Measurements from ENCODE around the gene SMPDL3A. TPM values are rescaled to one million over a fixed set of nuclear protein-coding genes. Genes with fewer than 3 reads are reported as not detected.
"Not testable (repeated sequence)": the region's sequence is repeated elsewhere in the genome, so short reads cannot be mapped to it uniquely, and the experiment has no call there.

The SMPDL3A gene
- total RNA-seq, 1 experiment from 2014 or later, result 2.4 TPM

GRCh38 chr6:122744247-122744646 lies 44.8 kb upstream of the SMPDL3A start:
- H3K4me2 ChIP-seq; H3K4me3 ChIP-seq; BruUV-seq (replicated peaks); H3K36me3 ChIP-seq (ENCODE audit: low read depth); H3K9me3 ChIP-seq (ENCODE audit: insufficient read depth, low read depth); H2AFZ ChIP-seq; H3K9me2 ChIP-seq (ENCODE audit: insufficient read depth); CTCF ChIA-PET; H4K20me1 ChIP-seq (ENCODE audit: insufficient read depth); H3F3A ChIP-seq (ENCODE audit: insufficient read depth, low read depth); H3K27ac ChIP-seq; intact Hi-C loops (cut with micrococcal nuclease; ENCODE audit: unreplicated experiment); H3K4me1 ChIP-seq (replicated peaks; ENCODE audit: insufficient read depth); H3K79me2 ChIP-seq (ENCODE audit: low read depth); H3K27me3 ChIP-seq (ENCODE audit: insufficient read depth, low read depth); POLR2A ChIA-PET (ENCODE audit: unreplicated experiment): not testable (repeated sequence)
- DNase-seq, result peak in 1 of 2 experiments; percentile 29
- peak; percentile 58 for TF ChIP-seq CTCF (conservative IDR thresholded peaks at IDR 0.05)

- BruUV-seq (replicated peaks); H2AFZ ChIP-seq; H3K4me1 ChIP-seq (replicated peaks; ENCODE audit: insufficient read depth); H3K9me2 ChIP-seq (ENCODE audit: insufficient read depth); H3K4me3 ChIP-seq; H4K20me1 ChIP-seq (ENCODE audit: insufficient read depth); H3K9me3 ChIP-seq (ENCODE audit: insufficient read depth, low read depth); H3K36me3 ChIP-seq (ENCODE audit: low read depth); POLR2A ChIA-PET (ENCODE audit: unreplicated experiment); intact Hi-C loops (cut with micrococcal nuclease; ENCODE audit: unreplicated experiment); H3K27ac ChIP-seq; H3K27me3 ChIP-seq (ENCODE audit: insufficient read depth, low read depth); DNase-seq; H3K4me2 ChIP-seq; H3K79me2 ChIP-seq (ENCODE audit: low read depth); CTCF ChIA-PET; H3F3A ChIP-seq (ENCODE audit: insufficient read depth, low read depth): not testable (repeated sequence)
Observed at GRCh38 chr6:122744856-122745255, 44.2 kb upstream of the SMPDL3A start.

- ChIA-PET POLR2A (ENCODE audit: unreplicated experiment) (no interaction called here), CTCF (no interaction called here)
- no peak overlapping the region for H2AFZ ChIP-seq
- H3K27ac ChIP-seq, result no peak overlapping the region
- H3K4me3 ChIP-seq, result no peak overlapping the region
- BruUV-seq (replicated peaks), result no TSS peak
- no peak overlapping the region for H3K4me2 ChIP-seq
- H3K36me3 ChIP-seq (ENCODE audit: low read depth), result no peaks in the 10 kb centered on the region
- no peaks in the 10 kb centered on the region for H3K9me2 ChIP-seq (ENCODE audit: insufficient read depth)
- H3K27me3 ChIP-seq (ENCODE audit: insufficient read depth, low read depth), result no peaks in the 10 kb centered on the region
- intact Hi-C loops (cut with micrococcal nuclease; ENCODE audit: unreplicated experiment), result no loop called here
- H3K79me2 ChIP-seq (ENCODE audit: low read depth), result no peaks in the 10 kb centered on the region
- no peaks in the 10 kb centered on the region for H4K20me1 ChIP-seq (ENCODE audit: insufficient read depth)
- H3K4me1 ChIP-seq (replicated peaks; ENCODE audit: insufficient read depth), result no peaks in the 10 kb centered on the region
- no peaks in the 10 kb centered on the region for H3F3A ChIP-seq (ENCODE audit: insufficient read depth, low read depth)
- no peaks in the 10 kb centered on the region for H3K9me3 ChIP-seq (ENCODE audit: insufficient read depth, low read depth)
- TF ChIP-seq CTCF (conservative IDR thresholded peaks at IDR 0.05) (no peak), EZH2 (IDR thresholded peaks at IDR 0.05; ENCODE audit: low read depth) (no peak)
- no peak for DNase-seq
Observed at GRCh38 chr6:122746688-122747087, 42.4 kb upstream of the SMPDL3A start.

- DNase-seq, result no peak
- ChIA-PET POLR2A (ENCODE audit: unreplicated experiment) (no interaction called here), CTCF (no interaction called here)
- Histone ChIP-seq H2AFZ (no peak overlapping the region), H3K79me2 (ENCODE audit: low read depth) (no peaks in the 10 kb centered on the region), H3K9me3 (ENCODE audit: insufficient read depth, low read depth) (no peaks in the 10 kb centered on the region), H4K20me1 (ENCODE audit: insufficient read depth) (no peaks in the 10 kb centered on the region), H3K36me3 (ENCODE audit: low read depth) (no peaks in the 10 kb centered on the region), H3K27me3 (ENCODE audit: insufficient read depth, low read depth) (no peaks in the 10 kb centered on the region), H3K4me2 (no peak overlapping the region), H3F3A (ENCODE audit: insufficient read depth, low read depth) (no peaks in the 10 kb centered on the region), H3K4me1 (replicated peaks; ENCODE audit: insufficient read depth) (no peaks in the 10 kb centered on the region), H3K9me2 (ENCODE audit: insufficient read depth) (no peaks in the 10 kb centered on the region), H3K27ac (no peak overlapping the region), H3K4me3 (no peak overlapping the region)
- intact Hi-C loops (cut with micrococcal nuclease; ENCODE audit: unreplicated experiment), result no loop called here
- TF ChIP-seq CTCF (conservative IDR thresholded peaks at IDR 0.05) (no peak), EZH2 (IDR thresholded peaks at IDR 0.05; ENCODE audit: low read depth) (no peak)
- BruUV-seq (replicated peaks), result no TSS peak
Observed at GRCh38 chr6:122747573-122747972, 41.5 kb upstream of the SMPDL3A start.

- H3K9me2 ChIP-seq (ENCODE audit: insufficient read depth); H2AFZ ChIP-seq; DNase-seq; H3F3A ChIP-seq (ENCODE audit: insufficient read depth, low read depth); BruUV-seq (replicated peaks); H4K20me1 ChIP-seq (ENCODE audit: insufficient read depth); H3K27me3 ChIP-seq (ENCODE audit: insufficient read depth, low read depth); intact Hi-C loops (cut with micrococcal nuclease; ENCODE audit: unreplicated experiment); H3K4me3 ChIP-seq; CTCF ChIA-PET; POLR2A ChIA-PET (ENCODE audit: unreplicated experiment); H3K27ac ChIP-seq; H3K79me2 ChIP-seq (ENCODE audit: low read depth); H3K36me3 ChIP-seq (ENCODE audit: low read depth); H3K4me1 ChIP-seq (replicated peaks; ENCODE audit: insufficient read depth); H3K9me3 ChIP-seq (ENCODE audit: insufficient read depth, low read depth); H3K4me2 ChIP-seq: not testable (repeated sequence)
Observed at GRCh38 chr6:122748945-122749344, 40.1 kb upstream of the SMPDL3A start.

Data from PC-9 (cell line).